Colonic mucosa (tissue), 4 donors: ENCODE results near the gene HLCS. TPM values are rescaled to one million over a fixed set of nuclear protein-coding genes. Genes with fewer than 3 reads are reported as not detected.

Experiments
- DNase-seq: peaks from one replicate; pipeline ENCODE4 v3.0.0-alpha.2; 2020
- H3K27ac ChIP-seq: fragments of 200-600 bp; one replicate; pipeline ENCODE4 v1.8.0; 2021
- H3K27me3 ChIP-seq: fragments of 200-600 bp; one replicate; pipeline ENCODE4 v1.8.0; 2021
- H3K36me3 ChIP-seq: fragments of 200-600 bp; one replicate; pipeline ENCODE4 v1.8.0; 2021
- H3K4me1 ChIP-seq: fragments of 200-600 bp; one replicate; pipeline ENCODE4 v1.8.0; 2021; ENCODE audit warnings: mild to moderate bottlenecking
- H3K4me3 ChIP-seq: fragments of 200-600 bp; one replicate; pipeline ENCODE4 v1.8.0; 2021
- H3K9ac ChIP-seq, 2 donors: one replicate each; pipeline ENCODE4 v1.7.0; 2013; ENCODE audit warnings: control low read depth in 2 of 2, low read depth in 2 of 2, low read length in 2 of 2
- H3K9me3 ChIP-seq: fragments of 200-600 bp; one replicate; pipeline ENCODE4 v1.8.0; 2021
- CTCF ChIP-seq: fragments of 200-600 bp; IDR thresholded peaks from one replicate; pipeline ENCODE4 v1.8.0; 2022; ENCODE audit warnings: antibody characterized with exemption, mild to moderate bottlenecking
- intact Hi-C: fragments of 100-400 bp; cut with DNase I; formaldehyde crosslinking; loops from one replicate; pipeline ENCODE4 v1.14.1; 2022
- total RNA-seq, 2 donors: library from RNA; stranded (reverse); fragmentation: NEBNext Ultra II Directional in 1 of 2; extraction: Animal tissue kit (Norgen Biotek cat#: 25700) in 1 of 2; gene quantifications; one replicate each; pipeline ENCODE4 v1.2.1, GENCODE V29; 2021
- donor health status: healthy.
- donor health status: DM: no; HTN: no; CAD: no.
- donor health status: DM: no; HTN: no; CAD: no.

The HLCS gene
- total RNA-seq, 2 donors from 2014 or later, result 10.8 to 11.4 TPM

GRCh38 chr21:36732217-36732616, 234.3 kb downstream of the HLCS start:
- Histone ChIP-seq H3K36me3 (no peaks in the 10 kb centered on the region), H3K4me3 (no peak overlapping the region), H3K27me3 (no peaks in the 10 kb centered on the region), H3K4me1 (no peaks in the 10 kb centered on the region), H3K27ac (no peak overlapping the region), H3K9ac (no peak overlapping the region), H3K9me3 (no peaks in the 10 kb centered on the region)
- no peak for TF ChIP-seq CTCF
- DNase-seq, result no peak
- intact Hi-C loops, result no loop called here

- DNase-seq, result no peak
- intact Hi-C loops, result no loop called here
- H3K4me3 ChIP-seq, result no peak overlapping the region
These were observed 235.9 kb downstream of the HLCS start for GRCh38 chr21:36730291-36731281.

GRCh38 chr21:36729310-36729970, 237.0 kb downstream of the HLCS start:
- Histone ChIP-seq H3K27me3 (no peaks in the 10 kb centered on the region), H3K9ac (no peak overlapping the region), H3K4me1 (no peaks in the 10 kb centered on the region), H3K4me3 (no peak overlapping the region), H3K27ac (no peak overlapping the region), H3K9me3 (no peaks in the 10 kb centered on the region), H3K36me3 (no peaks in the 10 kb centered on the region)
- no peak for TF ChIP-seq CTCF
- no peak for DNase-seq
- intact Hi-C loops, result no loop called here

More at GRCh38 chr21:36730291-36731281, 235.9 kb downstream of the HLCS start:
- Histone ChIP-seq H3K9ac (no peak overlapping the region), H3K4me1 (no peaks in the 10 kb centered on the region), H3K27me3 (no peaks in the 10 kb centered on the region), H3K9me3 (no peaks in the 10 kb centered on the region), H3K36me3 (no peaks in the 10 kb centered on the region), H3K27ac (no peak overlapping the region)
- no peak for TF ChIP-seq CTCF

GRCh38 chr21:36728371-36729111, 237.9 kb downstream of the HLCS start:
- H3K4me1 ChIP-seq, result no peaks in the 10 kb centered on the region
- TF ChIP-seq CTCF, result no peak
- no peak for DNase-seq
- no peaks in the 10 kb centered on the region for H3K36me3 ChIP-seq
- H3K27ac ChIP-seq, result no peak overlapping the region
- H3K9ac ChIP-seq, result no peak overlapping the region
- no peaks in the 10 kb centered on the region for H3K27me3 ChIP-seq
- no peaks in the 10 kb centered on the region for H3K9me3 ChIP-seq
- no peak overlapping the region for H3K4me3 ChIP-seq
- intact Hi-C loops, result no loop called here

GRCh38 chr21:36727866-36728265, 238.6 kb downstream of the HLCS start:
- no peaks in the 10 kb centered on the region for H3K9me3 ChIP-seq
- no peak overlapping the region for H3K27ac ChIP-seq
- no peak for DNase-seq
- TF ChIP-seq CTCF, result no peak
- intact Hi-C loops, result no loop called here
- no peak overlapping the region for H3K9ac ChIP-seq
- no peaks in the 10 kb centered on the region for H3K27me3 ChIP-seq
- no peaks in the 10 kb centered on the region for H3K4me1 ChIP-seq
- no peak overlapping the region for H3K4me3 ChIP-seq
- no peaks in the 10 kb centered on the region for H3K36me3 ChIP-seq
